NK-92 (cell line): ENCODE data around the gene XPNPEP2.
"Not testable (repeated sequence)": the region's sequence is repeated elsewhere in the genome, so short reads cannot be mapped to it uniquely, and the experiment has no call there.

Experiments used
- DNase-seq: peaks from one replicate; lab custom pipeline; 2025; ENCODE audit not compliant: unreplicated experiment; lab: John Stamatoyannopoulos, UW

XPNPEP2 gene

GRCh38 chrX:129719931-129720530 is 18.7 kb upstream of the XPNPEP2 start:
- DNase-seq = no peak

GRCh38 chrX:129720741-129721140 is 18.0 kb upstream of the XPNPEP2 start:
- no peak for DNase-seq

GRCh38 chrX:129721414-129721813 is 17.4 kb upstream of the XPNPEP2 start:
- no peak for DNase-seq

GRCh38 chrX:129721870-129722269 is 16.9 kb upstream of the XPNPEP2 start:
- DNase-seq = no peak

GRCh38 chrX:129723511-129723910 is 15.3 kb upstream of the XPNPEP2 start:
- no peak for DNase-seq

- DNase-seq = no peak
These were observed 14.0 kb upstream of the XPNPEP2 start for GRCh38 chrX:129724754-129725153.

GRCh38 chrX:129726307-129727111 is 12.3 kb upstream of the XPNPEP2 start:
- no peak for DNase-seq

GRCh38 chrX:129728061-129728460 is 10.7 kb upstream of the XPNPEP2 start:
- no peak for DNase-seq

- DNase-seq = no peak
These were observed 7.6 kb upstream of the XPNPEP2 start for GRCh38 chrX:129731228-129731627.

GRCh38 chrX:129732857-129733256 is 5.9 kb upstream of the XPNPEP2 start:
- no peak for DNase-seq

GRCh38 chrX:129733335-129733734 is 5.4 kb upstream of the XPNPEP2 start:
- no peak for DNase-seq

- DNase-seq = no peak
These were observed 2.3 kb upstream of the XPNPEP2 start for GRCh38 chrX:129736491-129736890.

GRCh38 chrX:129737916-129738315 is 863 bp upstream of the XPNPEP2 start:
- DNase-seq = no peak

- no peak for DNase-seq
These were observed 799 bp downstream of the XPNPEP2 start for GRCh38 chrX:129739578-129739977.

GRCh38 chrX:129741880-129742758 is 3.3 kb downstream of the XPNPEP2 start:
- no peak for DNase-seq

- DNase-seq = not testable (repeated sequence)
These were observed 4.0 kb downstream of the XPNPEP2 start for GRCh38 chrX:129742759-129743152.

GRCh38 chrX:129743821-129744220 is 5.0 kb downstream of the XPNPEP2 start:
- no peak for DNase-seq

- no peak for DNase-seq
These were observed 6.1 kb downstream of the XPNPEP2 start for GRCh38 chrX:129744861-129745321.

GRCh38 chrX:129746557-129747470 is 8.0 kb downstream of the XPNPEP2 start:
- DNase-seq = no peak

GRCh38 chrX:129747533-129747932 is 8.8 kb downstream of the XPNPEP2 start:
- no peak for DNase-seq

- DNase-seq = no peak
These were observed 9.5 kb downstream of the XPNPEP2 start for GRCh38 chrX:129748305-129748704.
